Neural cell (in vitro differentiated cells): Measurements from ENCODE around the gene SDK1. TPM values are rescaled to one million over a fixed set of nuclear protein-coding genes. Genes with fewer than 3 reads are reported as not detected.

Source experiments
- H2AFZ ChIP-seq: fragments of 200-600, 300-800 bp; sonication (generic), shearing (Covaris generic); 2 replicates; pipeline ENCODE4 v1.6.0; 2014; ENCODE audit warnings: low read depth, mild to moderate bottlenecking, antibody characterized with exemption, low read length, moderate library complexity
- H3F3A ChIP-seq: fragments of 200-600 bp; shearing (Covaris generic); 2 replicates; pipeline ENCODE4 v1.6.1; 2016; ENCODE audit warnings: mild to moderate bottlenecking, moderate library complexity, mixed read lengths, antibody characterized with exemption, low read length; ENCODE audit not compliant: insufficient read depth, poor library complexity, severe bottlenecking
- H3K27ac ChIP-seq: fragments of 200-600, 300-800 bp; sonication (generic), shearing (Covaris generic); 2 replicates; pipeline ENCODE4 v1.5.1; 2014; ENCODE audit warnings: mild to moderate bottlenecking, low read length, moderate library complexity
- H3K27me3 ChIP-seq: fragments of 300-800, 200-600 bp; sonication (generic), shearing (Covaris generic); 2 replicates; pipeline ENCODE4 v1.6.0; 2014; ENCODE audit warnings: mild to moderate bottlenecking, low read depth, low read length, moderate library complexity; ENCODE audit not compliant: insufficient read depth
- H3K36me3 ChIP-seq: fragments of 300-800, 200-600 bp; sonication (generic), shearing (Covaris generic); 2 replicates; pipeline ENCODE4 v1.5.1; 2014; ENCODE audit warnings: mild to moderate bottlenecking, antibody characterized with exemption, low read length, moderate library complexity; ENCODE audit not compliant: insufficient read depth
- H3K4me2 ChIP-seq: fragments of 300-800, 200-600 bp; sonication (generic), shearing (Covaris generic); 2 replicates; pipeline ENCODE4 v1.6.0; 2014; ENCODE audit warnings: mild to moderate bottlenecking, low read length
- H3K4me3 ChIP-seq: fragments of 300-800, 200-600 bp; sonication (generic), shearing (Covaris generic); 2 replicates; pipeline ENCODE4 v1.5.1; 2014; ENCODE audit warnings: mild to moderate bottlenecking, low read length, moderate library complexity
- H3K79me2 ChIP-seq: fragments of 200-600 bp; shearing (Covaris generic); replicated peaks from 2 replicates; pipeline ENCODE4 v1.6.0; 2014; ENCODE audit warnings: mild to moderate bottlenecking, low read length, moderate library complexity; ENCODE audit not compliant: insufficient read depth
- H3K9ac ChIP-seq: fragments of 300-800, 200-600 bp; sonication (generic), shearing (Covaris generic); 2 replicates; pipeline ENCODE4 v1.6.1; 2016; ENCODE audit warnings: mild to moderate bottlenecking, low read length, mixed read lengths
- H3K9me2 ChIP-seq: fragments of 200-600 bp; shearing (Covaris generic); 2 replicates; pipeline ENCODE4 v1.6.1; 2016; ENCODE audit warnings: mild to moderate bottlenecking, low read length, mixed read lengths; ENCODE audit not compliant: insufficient read depth
- H3K9me3 ChIP-seq: fragments of 200-600, 300-800 bp; sonication (generic), shearing (Covaris generic); 2 replicates; pipeline ENCODE4 v1.6.1; 2016; ENCODE audit warnings: mild to moderate bottlenecking, mixed run types, low read length, moderate library complexity, mixed read lengths
- H4K20me1 ChIP-seq: fragments of 200-600 bp; shearing (Covaris generic); 2 replicates; pipeline ENCODE4 v1.6.1; 2016; ENCODE audit warnings: mild to moderate bottlenecking, mixed run types; ENCODE audit not compliant: insufficient read depth
- EP300 ChIP-seq: fragments of 450-650 bp; conservative IDR thresholded peaks from 2 replicates; pipeline ENCODE4 v1.6.1; 2014; ENCODE audit warnings: antibody characterized with exemption, mild to moderate bottlenecking, moderate library complexity; ENCODE audit not compliant: poor library complexity, severe bottlenecking
- EZH2 ChIP-seq: fragments of 200-600, 300-800 bp; shearing (Covaris generic), sonication (generic); IDR thresholded peaks from 2 replicates; pipeline ENCODE4 v1.6.1; 2014; ENCODE audit warnings: antibody characterized with exemption, low read length, borderline replicate concordance, mild to moderate bottlenecking; ENCODE audit not compliant: insufficient read depth, poor library complexity, severe bottlenecking
- MXI1 ChIP-seq: fragments of 450-650 bp; conservative IDR thresholded peaks from 2 replicates; pipeline ENCODE4 v1.6.1; 2014; ENCODE audit warnings: antibody characterized with exemption, mild to moderate bottlenecking; ENCODE audit not compliant: poor library complexity, severe bottlenecking
- POLR2AphosphoS5 ChIP-seq: IDR thresholded peaks from 2 replicates; pipeline ENCODE4 v1.6.1; 2012
- RAD21 ChIP-seq: fragments of 450-650 bp; conservative IDR thresholded peaks from 2 replicates; pipeline ENCODE4 v1.6.1; 2014; ENCODE audit warnings: antibody characterized with exemption, mild to moderate bottlenecking, moderate library complexity
- SMC3 ChIP-seq: fragments of 450-650 bp; conservative IDR thresholded peaks from 2 replicates; pipeline ENCODE4 v1.6.1; 2014; ENCODE audit warnings: antibody characterized with exemption, mild to moderate bottlenecking, moderate library complexity; ENCODE audit not compliant: poor library complexity
- TAF1 ChIP-seq: IDR thresholded peaks from 2 replicates; pipeline ENCODE4 v1.6.1; 2012; ENCODE audit warnings: low read depth
- polyA plus RNA-seq: library from polyadenylated mRNA; depleted of rRNA; stranded (reverse); fragments of >200 nt; gene quantifications from 2 replicates; pipeline ENCODE4 v1.2.3, GENCODE V29; 2014
- TF ChIP-seq, protein P1 (sequence below): IDR thresholded peaks from 2 replicates; pipeline ENCODE4 v1.6.1; 2012; ENCODE audit warnings: borderline replicate concordance
- TF ChIP-seq, protein P2 (sequence below): fragments of 450-650 bp; IDR thresholded peaks from 2 replicates; pipeline ENCODE4 v1.5.1; 2014; ENCODE audit warnings: antibody characterized with exemption, mild to moderate bottlenecking, moderate library complexity; ENCODE audit not compliant: poor library complexity, severe bottlenecking

SDK1 gene
- polyA plus RNA-seq, 1 donor from 2014 or later, result 2.7 TPM

DNA sequence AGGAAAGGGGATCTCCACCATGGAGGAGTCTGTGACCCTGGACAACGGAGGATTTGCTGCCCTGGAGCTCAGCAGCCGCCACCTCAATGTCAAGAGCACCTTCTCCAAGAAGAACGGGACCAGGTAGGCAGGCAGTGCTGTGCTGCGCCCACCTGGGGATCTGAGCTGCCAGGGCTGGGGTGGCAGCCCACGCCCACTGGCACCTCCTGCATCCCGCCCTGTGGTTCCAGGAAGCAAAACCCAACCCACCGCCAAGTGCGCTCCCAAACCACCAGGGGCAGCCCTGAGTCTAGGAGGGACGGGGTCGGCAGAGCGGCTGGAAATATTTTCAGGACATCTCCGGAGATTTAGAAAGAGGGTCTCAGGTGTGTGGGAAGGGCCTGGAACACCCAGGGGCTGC, 940.7 kb downstream of the SDK1 start:
- Histone ChIP-seq H3K9ac (no peak overlapping the region), H3K9me2 (no peaks in the 10 kb centered on the region), H3K4me3 (no peak overlapping the region), H3K79me2 (no peaks in the 10 kb centered on the region), H3K36me3 (no peaks in the 10 kb centered on the region), H3K9me3 (no peaks in the 10 kb centered on the region), H3K27ac (no peak overlapping the region), H3K4me2 (no peak overlapping the region), H3F3A (no peaks in the 10 kb centered on the region), H3K27me3 (no peaks in the 10 kb centered on the region), H2AFZ (no peak overlapping the region), H4K20me1 (no peaks in the 10 kb centered on the region)
- TF ChIP-seq SMC3 (no peak), EP300 (no peak), MXI1 (no peak), TAF1 (no peak), POLR2AphosphoS5 (no peak), RAD21 (no peak), EZH2 (no peak)
- TF ChIP-seq, protein P1, sequence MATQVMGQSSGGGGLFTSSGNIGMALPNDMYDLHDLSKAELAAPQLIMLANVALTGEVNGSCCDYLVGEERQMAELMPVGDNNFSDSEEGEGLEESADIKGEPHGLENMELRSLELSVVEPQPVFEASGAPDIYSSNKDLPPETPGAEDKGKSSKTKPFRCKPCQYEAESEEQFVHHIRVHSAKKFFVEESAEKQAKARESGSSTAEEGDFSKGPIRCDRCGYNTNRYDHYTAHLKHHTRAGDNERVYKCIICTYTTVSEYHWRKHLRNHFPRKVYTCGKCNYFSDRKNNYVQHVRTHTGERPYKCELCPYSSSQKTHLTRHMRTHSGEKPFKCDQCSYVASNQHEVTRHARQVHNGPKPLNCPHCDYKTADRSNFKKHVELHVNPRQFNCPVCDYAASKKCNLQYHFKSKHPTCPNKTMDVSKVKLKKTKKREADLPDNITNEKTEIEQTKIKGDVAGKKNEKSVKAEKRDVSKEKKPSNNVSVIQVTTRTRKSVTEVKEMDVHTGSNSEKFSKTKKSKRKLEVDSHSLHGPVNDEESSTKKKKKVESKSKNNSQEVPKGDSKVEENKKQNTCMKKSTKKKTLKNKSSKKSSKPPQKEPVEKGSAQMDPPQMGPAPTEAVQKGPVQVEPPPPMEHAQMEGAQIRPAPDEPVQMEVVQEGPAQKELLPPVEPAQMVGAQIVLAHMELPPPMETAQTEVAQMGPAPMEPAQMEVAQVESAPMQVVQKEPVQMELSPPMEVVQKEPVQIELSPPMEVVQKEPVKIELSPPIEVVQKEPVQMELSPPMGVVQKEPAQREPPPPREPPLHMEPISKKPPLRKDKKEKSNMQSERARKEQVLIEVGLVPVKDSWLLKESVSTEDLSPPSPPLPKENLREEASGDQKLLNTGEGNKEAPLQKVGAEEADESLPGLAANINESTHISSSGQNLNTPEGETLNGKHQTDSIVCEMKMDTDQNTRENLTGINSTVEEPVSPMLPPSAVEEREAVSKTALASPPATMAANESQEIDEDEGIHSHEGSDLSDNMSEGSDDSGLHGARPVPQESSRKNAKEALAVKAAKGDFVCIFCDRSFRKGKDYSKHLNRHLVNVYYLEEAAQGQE, result no peak
- TF ChIP-seq, protein P2, sequence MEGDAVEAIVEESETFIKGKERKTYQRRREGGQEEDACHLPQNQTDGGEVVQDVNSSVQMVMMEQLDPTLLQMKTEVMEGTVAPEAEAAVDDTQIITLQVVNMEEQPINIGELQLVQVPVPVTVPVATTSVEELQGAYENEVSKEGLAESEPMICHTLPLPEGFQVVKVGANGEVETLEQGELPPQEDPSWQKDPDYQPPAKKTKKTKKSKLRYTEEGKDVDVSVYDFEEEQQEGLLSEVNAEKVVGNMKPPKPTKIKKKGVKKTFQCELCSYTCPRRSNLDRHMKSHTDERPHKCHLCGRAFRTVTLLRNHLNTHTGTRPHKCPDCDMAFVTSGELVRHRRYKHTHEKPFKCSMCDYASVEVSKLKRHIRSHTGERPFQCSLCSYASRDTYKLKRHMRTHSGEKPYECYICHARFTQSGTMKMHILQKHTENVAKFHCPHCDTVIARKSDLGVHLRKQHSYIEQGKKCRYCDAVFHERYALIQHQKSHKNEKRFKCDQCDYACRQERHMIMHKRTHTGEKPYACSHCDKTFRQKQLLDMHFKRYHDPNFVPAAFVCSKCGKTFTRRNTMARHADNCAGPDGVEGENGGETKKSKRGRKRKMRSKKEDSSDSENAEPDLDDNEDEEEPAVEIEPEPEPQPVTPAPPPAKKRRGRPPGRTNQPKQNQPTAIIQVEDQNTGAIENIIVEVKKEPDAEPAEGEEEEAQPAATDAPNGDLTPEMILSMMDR, result no peak

DNA sequence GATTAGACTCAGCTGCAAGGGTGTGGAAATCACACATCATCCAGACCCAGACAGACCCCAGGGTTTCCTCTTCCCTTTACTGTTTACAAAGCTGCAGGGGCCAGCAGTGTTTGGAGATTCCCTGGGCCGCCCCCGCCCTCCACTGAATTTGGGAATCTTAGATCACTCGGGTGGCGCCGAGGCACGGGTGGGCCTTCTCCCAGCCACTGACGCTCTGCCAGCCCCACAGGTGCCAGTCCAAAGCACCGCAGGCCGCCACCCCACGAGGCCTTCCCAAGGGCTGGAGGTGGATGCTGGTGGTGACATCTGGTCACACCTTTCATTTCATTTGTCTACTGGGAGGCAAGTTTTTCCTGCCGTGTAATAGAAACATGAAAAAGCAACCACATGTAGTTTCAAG, 941.7 kb downstream of the SDK1 start:
- H3K79me2 ChIP-seq, result no peaks in the 10 kb centered on the region
- H3K9me3 ChIP-seq, result no peaks in the 10 kb centered on the region
- H3K9me2 ChIP-seq, result no peaks in the 10 kb centered on the region
- no peaks in the 10 kb centered on the region for H3K27me3 ChIP-seq
- H3K27ac ChIP-seq, result no peak overlapping the region
- H4K20me1 ChIP-seq, result no peaks in the 10 kb centered on the region
- no peaks in the 10 kb centered on the region for H3F3A ChIP-seq
- H2AFZ ChIP-seq, result no peak overlapping the region
- no peak overlapping the region for H3K4me3 ChIP-seq
- H3K4me2 ChIP-seq, result no peak overlapping the region
- H3K9ac ChIP-seq, result no peak overlapping the region
- H3K36me3 ChIP-seq, result no peaks in the 10 kb centered on the region
- no peak for TF ChIP-seq SMC3
- no peak for TF ChIP-seq POLR2AphosphoS5
- TF ChIP-seq, protein P1, result no peak
